Measurements from ENCODE around the gene HOXD12.

The HOXD12 gene

GRCh38 chr2:176081376-176081836 is 18.2 kb upstream of the HOXD12 start:
- DNase-seq: no peak

- DNase-seq: no peak
These were observed 17.6 kb upstream of the HOXD12 start for GRCh38 chr2:176081837-176082524.

GRCh38 chr2:176082525-176082823 is 17.1 kb upstream of the HOXD12 start:
- DNase-seq: no peak

GRCh38 chr2:176082824-176083751 is 16.5 kb upstream of the HOXD12 start:
- DNase-seq: no peak

GRCh38 chr2:176083796-176084261 is 15.8 kb upstream of the HOXD12 start, which contains the start of gene EVX2:
TSS of gene EVX2 (minus strand) at chr2:176083962. CDS start at chr2:176083776, 186 bp downstream.
- no peak for DNase-seq

- no peak for DNase-seq
These were observed 14.9 kb upstream of the HOXD12 start for GRCh38 chr2:176084611-176085119.

GRCh38 chr2:176085120-176085788 is 14.3 kb upstream of the HOXD12 start:
- DNase-seq: no peak

- DNase-seq: no peak
These were observed 13.5 kb upstream of the HOXD12 start for GRCh38 chr2:176085861-176086771.

- DNase-seq: no peak
These were observed 12.1 kb upstream of the HOXD12 start for GRCh38 chr2:176087330-176088047.

GRCh38 chr2:176088048-176088936 is 11.3 kb upstream of the HOXD12 start:
- no peak for DNase-seq

GRCh38 chr2:176088937-176089842 is 10.4 kb upstream of the HOXD12 start:
- DNase-seq: no peak

- DNase-seq: no peak
These were observed 9.7 kb upstream of the HOXD12 start for GRCh38 chr2:176089843-176090395.

- DNase-seq: no peak
These were observed 8.7 kb upstream of the HOXD12 start for GRCh38 chr2:176090862-176091261.

- no peak for DNase-seq
These were observed 8.0 kb upstream of the HOXD12 start for GRCh38 chr2:176091329-176092258.

GRCh38 chr2:176092270-176093144 is 7.1 kb upstream of the HOXD12 start, which contains the start of gene HOXD13:
TSS of gene HOXD13 (plus strand) at chr2:176092721. CDS start at chr2:176092891, 170 bp downstream.
- no peak for DNase-seq

GRCh38 chr2:176093145-176093897 is 6.3 kb upstream of the HOXD12 start:
- DNase-seq: no peak

Data from effector CD8-positive, alpha-beta T cell (primary cell).